COLO668 (cell line): ENCODE data around the gene MAP3K15.

Experiments used
- DNase-seq: peaks from one replicate; lab custom pipeline; 2025; ENCODE audit not compliant: unreplicated experiment; lab: John Stamatoyannopoulos, UW

Gene MAP3K15

DNA sequence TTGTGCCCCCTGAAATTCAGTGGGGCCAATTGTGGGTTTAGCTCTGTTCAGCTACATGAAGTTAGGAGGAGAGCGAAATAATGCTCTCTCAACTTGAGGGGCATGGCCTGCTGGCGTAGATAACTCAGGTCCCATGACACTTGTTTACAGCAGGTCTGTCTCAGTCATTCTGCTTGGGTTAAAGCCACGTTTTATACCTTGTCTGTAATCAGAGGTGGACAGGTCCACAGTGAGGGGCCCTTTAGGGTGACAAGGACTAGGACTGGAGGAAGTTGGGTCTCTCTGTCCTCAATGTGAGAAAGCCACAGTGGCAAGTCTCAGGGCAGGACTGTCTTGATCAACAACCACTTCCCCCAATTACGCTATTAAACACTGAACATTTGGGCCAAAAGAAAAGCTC lies 122.6 kb downstream of the MAP3K15 start:
- no peak for DNase-seq

DNA sequence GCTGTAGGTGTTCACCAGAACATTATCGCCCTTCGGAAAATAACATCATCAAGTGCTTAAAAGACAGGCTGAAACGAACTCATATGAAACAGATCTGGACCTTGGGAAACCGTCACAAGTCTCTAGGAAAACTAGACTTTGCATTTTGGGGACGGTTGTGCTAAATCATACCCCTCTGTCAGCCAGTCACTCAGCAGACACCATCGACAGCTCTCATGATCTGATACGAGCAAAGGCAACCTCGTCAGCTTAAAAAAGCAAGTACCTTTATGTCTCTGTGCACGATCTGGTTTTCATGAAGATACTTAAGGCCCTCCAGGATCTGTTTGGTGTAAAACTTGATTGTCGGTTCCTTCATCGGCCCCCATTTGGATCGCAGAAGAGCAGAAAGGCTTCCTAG lies 123.2 kb downstream of the MAP3K15 start:
- DNase-seq: no peak

DNA sequence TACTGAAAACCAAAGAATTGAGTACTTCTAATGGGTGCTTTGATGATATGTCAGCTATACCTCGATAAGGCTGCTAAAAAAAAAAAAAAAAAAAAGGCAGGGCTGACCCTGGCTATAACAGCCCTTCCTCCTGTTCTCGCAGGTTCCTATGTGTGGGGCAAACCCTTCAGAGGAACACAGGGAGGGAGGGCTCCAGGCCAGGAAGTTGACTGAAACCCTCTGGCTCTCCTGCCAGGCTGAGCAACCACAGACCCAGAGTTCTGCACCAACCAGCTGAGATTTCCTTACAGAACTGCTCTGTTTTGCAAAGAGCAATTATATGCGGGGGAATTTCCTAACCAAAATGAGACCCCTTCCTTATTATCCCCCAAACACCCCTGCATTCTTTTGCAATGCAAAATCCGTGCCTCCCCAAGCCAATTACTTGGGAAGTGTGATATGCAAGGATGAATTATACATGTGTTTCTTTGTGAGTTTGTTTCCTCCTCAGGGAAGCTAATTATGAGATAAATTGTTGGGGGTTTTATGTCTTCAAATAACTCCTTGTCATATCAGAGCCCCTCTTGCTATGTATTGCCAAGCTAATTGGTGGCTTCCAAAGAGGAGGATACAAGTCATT lies 126.0 kb downstream of the MAP3K15 start:
- DNase-seq: no peak

DNA sequence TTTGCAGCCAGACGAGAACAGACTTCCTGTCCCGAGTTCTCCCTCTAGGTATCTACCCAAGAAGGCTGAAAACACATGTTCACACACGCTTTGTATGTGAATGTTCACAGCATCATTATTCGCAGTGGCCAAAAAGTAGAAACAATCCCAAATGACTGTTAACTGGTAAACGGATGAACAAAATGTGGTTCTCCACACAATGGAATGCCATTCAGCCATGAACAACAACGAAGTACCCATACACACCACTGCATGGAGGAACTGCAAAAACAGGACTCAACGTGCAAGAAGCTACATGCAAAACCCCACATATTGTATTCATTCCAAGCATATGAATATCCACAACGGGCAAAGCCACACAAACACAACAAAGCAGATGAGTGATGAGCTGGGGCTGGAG lies 126.6 kb downstream of the MAP3K15 start:
- no peak for DNase-seq

DNA sequence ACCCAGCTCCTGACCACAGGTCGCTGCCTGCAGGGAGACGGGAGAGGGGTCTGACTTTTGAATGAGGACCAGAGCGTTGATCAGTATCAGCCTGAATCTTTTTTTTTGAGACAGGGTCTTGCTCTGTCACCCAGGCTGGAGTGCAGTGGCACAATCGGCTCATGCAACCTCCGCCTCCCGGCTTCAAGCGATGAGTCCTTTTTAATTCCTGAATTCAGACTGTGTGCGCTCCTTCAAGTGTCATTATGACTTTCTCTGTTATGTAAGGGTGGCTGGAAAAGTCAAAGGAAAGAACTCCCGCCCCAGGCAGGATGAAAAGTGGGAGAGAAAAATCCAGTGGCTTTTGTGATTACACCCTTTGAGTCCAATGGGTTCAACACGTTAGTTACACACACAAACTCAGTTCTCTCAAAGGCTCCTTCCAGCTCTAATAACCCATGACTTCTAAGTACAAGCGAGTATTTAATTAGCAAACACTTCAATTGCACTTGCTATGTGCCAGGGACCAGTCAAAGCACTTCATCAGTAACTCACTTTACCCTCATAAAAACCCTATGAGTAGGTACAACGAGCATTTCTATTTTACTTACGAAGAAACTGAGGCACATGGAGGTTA lies 127.1 kb downstream of the MAP3K15 start:
- no peak for DNase-seq

DNA sequence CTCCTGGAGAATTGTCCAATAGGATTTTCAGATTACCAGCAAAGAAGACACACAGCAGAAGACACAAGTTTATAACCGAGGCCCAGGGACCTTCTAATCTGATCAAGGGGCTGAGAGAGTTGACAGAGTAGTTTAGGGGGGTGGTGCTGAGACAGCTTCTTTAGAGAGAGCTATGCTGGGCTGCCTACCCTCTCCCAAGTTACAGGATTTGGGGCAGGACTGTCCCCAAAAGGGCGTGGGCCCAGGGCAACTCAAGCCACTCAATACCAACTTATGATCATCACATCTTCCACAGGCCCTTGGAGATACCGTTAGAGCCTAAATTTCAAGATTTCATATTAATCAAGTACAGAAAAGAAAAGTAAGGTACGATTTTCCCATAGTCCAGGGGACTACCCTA lies 128.6 kb downstream of the MAP3K15 start:
- no peak for DNase-seq

DNA sequence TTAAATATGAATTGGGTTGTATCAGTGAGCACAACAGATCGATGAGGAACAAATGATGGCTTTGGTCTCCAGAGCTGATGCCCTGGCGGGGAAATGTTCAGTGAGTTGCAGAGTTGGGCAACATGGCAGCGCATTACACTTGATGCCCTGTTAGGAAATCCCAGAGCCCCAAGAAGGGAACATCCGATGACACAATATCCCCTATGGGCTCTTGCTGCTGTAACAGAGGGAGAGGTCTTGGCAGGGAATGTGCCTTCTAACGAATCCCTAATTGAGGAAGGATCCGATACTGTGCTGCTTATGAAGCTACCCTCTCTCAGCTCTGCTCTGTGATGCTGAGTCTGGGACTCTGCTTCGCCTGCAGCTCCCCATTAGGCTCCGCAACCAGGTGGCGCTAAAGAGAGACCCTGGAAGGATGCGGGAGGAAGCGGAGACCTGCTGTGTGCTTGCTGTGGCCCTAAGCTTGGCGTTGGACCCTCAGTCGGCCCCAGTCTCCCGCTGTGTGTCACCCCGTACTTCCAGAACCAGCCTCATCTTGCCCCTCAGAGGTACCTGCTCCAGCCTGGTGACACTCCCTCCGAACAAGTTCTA lies 132.7 kb downstream of the MAP3K15 start:
- DNase-seq: peak; percentile 35

DNA sequence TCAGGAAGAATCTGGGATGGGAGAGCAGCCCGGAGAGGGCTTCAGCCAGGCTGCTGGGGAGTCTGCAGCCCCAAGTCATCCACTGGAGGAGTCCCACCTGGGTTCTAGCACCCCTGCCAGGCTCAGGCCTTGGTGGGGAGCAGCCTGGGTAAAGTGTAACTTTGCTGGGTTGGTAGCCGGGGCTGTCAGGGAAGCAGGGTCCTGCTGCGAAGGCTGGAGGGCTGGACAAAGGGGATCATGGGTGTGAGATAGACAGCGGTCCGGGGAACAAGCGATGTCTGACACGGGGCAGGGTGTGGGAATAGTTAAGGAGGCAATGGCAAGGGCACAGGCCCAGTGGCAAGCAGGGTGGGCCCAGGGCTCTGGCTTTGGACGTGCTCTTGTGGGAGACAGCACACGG lies 134.0 kb downstream of the MAP3K15 start:
- no peak for DNase-seq

DNA sequence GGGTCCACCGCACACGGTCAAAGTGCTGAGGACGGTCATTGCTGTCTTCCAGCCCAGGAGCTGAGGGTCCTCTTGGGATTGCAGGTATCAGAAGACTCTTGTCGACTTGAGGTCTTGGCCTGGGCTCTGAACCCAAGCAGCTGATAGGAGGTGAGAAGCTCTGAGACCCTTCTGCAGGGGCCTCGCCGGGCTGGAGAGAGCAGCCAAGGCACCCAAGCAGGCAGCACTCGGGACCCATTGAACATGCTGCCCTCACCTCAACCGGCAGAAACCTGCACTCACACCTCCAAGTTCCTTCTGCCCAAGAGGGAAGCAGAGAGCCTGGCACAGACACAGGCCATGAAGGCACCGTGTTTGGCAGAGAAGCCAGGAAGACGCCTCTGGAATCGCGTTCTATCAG lies 137.5 kb downstream of the MAP3K15 start:
- DNase-seq: no peak

DNA sequence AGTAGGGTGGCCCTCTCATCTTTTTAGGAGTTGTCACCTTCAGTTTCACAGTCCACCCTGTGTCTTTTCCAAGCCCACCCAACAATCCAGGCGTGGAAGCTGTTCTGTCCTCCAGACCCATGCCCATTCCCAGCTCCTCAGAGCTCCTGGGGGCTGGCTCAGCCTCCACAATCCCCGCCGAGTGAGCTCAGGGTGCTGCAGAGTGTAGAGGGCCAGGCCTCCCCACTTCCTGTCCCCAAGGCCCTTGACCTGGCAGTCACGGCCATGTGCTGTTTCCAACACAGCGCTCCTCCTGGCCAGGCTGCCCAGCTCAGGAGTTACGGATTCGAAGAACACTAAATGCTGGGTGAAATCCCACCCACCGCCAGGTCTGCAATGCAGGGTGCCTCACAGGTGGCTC lies 139.8 kb downstream of the MAP3K15 start:
- DNase-seq: no peak

DNA sequence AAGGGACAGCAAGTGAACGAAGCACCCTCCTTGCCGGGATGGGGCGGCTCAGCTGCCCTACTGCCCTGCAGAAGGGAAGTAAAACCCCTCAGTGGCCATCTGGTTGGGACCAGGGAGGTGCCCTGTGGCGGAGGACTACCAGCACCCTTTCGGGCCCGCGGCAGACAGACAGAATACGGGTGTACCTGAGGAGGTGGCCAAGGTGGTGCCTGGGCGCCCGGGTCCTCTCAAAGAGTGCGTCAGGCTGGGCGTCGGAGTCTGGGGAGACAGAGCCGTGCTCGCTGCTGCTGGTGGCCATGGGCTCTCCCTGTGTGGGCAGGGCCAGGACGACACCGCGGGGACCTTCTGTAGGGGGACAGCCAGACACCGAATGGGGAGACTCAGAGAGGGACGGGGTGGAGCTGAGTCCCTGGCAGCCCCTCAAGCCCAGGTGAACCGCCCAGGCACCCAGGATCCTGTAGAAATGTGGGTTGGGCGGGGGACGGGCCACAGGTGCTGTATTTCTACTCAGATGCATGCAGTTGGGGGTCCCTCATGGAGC lies 141.9 kb downstream of the MAP3K15 start:
- DNase-seq: no peak

DNA sequence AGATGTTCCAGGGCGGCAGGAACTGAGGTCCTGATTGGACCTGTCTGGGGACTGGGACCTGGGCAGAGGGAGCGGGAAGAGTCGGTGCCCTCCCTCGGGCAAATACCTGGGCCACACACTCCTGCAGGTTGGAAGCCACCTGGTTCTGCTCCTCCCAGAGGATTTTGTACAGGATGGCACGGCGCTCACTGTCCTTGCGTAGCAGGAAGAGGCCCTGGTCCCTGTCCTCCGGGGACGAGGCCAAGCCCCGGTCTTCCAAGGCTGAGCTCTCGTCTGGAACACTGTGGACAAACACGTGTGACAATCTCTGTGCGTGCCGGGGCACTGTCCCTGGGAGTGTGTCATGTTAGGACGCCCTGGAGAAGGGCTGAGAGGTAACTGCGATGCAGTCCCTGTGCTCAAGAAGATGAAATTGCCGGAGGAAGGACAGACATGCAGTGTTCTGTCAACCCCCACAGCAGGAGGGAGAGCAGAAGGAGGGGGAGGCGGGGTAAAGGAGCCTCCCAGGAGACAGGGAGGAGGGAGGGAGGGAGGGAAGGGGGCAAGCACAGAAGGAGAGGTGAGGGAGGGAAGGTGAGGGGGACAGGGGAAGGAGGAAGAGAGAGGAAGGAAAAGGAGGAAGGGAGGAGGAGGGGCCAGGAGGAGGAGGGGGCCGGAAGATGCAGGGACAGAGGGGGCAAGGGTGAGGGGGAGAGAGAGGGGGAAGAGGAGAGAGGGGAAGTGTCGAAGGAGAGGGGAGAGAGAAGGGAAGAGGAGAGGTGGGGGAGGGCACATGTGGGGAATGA lies 142.6 kb downstream of the MAP3K15 start:
- peak; percentile 6 for DNase-seq

DNA sequence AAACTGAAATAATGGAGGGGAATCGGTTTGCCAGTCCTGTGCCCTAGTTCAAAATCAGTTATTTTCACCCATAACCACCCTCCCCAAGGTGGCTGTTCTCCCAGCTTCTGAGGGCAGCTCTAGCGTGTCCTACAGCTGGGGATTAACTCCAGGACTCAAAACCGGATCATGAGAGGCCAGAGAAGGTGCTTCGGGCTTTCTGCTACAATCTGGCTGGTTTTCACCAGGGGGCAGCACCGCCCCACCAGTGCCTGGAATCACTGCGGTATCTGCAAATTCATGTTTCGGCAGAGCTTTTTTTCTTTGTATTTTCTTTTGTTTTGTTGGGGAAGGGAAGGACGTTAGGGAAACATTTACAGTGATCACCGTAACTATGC lies 143.2 kb downstream of the MAP3K15 start:
- DNase-seq: peak; percentile 34

DNA sequence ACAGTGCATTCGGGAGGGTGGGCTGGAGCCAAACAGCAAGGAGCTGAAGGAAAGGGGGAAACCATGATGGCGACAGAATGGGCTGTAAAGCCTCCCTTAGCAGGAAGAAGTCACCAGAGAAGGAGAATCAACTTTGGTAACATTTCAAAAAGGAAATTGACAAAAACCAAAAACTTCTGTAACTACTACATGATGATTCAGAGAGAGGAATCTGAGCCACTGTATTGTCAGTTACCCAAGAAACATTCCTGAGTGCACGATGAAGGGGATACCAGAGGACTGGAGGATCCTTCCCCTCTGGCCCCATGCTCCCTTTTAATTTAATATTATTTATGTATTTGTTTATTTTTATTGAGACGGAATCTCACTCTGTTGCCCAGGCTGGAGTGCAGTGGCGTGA lies 145.2 kb downstream of the MAP3K15 start:
- no peak for DNase-seq

DNA sequence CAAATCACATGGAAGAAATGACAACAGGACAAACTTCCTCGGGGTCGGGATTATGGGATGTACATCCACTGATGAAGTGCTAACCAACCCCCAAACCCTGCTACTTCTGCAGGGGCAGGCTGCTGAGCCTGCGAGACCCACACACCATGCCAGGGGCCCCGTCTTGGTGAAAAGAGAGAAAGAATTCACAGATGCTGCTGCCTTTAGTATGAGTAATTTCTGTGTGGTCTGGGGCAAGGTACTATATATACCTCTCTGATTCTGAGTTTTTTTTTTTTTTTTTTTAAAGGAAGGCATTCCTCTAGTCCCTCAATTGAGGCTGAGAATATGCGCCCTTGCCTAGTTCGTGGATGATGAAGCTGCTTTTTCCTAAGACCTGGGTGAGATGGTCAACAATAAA lies 146.7 kb downstream of the MAP3K15 start:
- no peak for DNase-seq

DNA sequence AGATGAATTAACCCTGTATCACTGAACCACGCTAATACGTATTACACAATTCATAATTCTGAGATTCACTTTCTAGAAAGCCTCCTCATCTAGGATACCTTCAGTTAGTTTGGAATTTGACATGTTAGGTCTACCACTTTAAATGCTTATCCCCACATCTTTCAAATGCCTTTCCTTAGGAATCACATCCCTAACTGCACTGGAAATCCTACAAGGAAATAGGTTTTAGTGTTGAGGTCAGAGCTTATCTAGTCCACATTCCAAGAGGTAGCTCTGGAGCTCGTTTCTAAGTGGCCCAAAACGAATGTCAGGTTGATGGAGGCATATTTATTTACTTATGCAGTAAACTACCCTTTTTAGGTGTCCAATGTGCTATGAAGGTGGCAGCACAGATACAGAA lies 153.6 kb downstream of the MAP3K15 start:
- no peak for DNase-seq

DNA sequence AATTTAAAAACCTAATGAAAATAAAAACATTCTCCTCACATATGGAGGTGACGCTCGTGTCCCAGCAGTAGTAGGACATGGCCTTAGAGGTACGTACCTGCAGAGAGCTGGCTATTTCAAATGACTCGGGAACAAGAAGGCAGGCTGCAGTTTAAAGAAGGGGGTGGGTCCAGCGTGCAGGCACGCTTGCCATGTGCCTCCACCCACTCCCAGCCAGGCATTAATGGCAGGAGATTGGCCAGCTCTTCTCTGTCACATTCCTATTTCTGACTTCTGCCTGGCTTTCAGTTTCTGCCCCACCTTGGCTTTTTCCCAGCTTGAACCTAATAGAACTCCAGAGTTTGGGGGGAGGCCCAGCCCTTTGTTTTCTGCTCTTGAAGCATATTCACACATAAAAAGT lies 154.4 kb downstream of the MAP3K15 start:
- DNase-seq: no peak

DNA sequence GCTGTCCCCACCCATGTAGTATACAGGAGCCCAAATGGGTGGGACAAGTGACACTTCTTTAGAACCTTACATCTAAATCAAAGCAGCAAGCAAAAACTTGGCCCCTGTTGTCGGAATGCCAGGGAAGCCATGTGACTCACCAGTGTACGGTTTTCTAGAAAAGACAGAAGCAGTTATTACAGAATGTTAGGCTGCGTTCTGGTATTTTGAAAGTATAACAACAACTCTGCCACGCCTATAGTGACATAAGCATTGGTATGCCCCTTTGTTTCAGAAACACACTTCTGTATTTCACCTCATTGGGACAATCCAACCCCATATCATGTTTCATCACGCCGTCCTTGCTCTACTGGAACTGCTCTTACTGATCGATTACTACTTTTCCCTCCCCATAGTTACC lies 156.8 kb downstream of the MAP3K15 start:
- no peak for DNase-seq

DNA sequence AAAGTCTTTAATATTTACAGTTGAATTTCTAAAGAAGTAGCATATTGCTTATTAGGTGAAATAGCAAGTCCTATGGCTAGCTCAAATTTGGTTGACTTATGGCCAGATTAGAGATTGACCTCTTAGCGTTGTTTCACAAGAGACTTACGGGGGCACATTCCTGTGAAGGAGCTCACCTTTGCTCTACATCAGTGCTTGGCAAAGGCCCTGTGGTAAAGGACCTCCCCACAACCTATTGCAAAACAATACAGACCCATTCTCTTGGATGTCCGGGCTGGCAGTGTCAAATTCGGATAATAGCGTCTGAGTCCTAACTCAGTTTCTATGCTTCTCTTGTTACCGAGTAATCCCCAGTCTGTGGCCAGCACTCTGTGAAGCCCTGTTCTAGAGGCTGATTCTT lies 160.7 kb downstream of the MAP3K15 start:
- no peak for DNase-seq

DNA sequence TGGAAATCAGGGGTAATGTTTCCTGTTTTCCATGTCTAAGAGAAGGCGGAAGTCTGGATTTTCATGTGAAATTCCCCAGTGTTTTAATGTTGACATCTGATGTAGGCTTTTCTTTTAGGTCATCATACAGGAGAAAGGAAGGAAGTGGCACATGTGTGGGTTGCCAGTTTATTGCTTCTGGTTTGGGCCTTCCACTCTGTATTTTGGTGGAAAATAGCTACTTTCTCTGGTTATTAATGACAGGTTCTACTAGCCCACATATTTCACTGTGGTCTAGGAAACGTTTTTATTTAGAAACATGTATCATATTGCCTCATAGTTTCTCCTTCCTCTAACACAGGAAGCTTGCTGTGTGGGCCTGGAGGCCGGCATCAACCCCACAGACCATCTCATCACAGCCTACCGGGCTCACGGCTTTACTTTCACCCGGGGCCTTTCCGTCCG lies 164.3 kb downstream of the MAP3K15 start:
- no peak for DNase-seq

DNA sequence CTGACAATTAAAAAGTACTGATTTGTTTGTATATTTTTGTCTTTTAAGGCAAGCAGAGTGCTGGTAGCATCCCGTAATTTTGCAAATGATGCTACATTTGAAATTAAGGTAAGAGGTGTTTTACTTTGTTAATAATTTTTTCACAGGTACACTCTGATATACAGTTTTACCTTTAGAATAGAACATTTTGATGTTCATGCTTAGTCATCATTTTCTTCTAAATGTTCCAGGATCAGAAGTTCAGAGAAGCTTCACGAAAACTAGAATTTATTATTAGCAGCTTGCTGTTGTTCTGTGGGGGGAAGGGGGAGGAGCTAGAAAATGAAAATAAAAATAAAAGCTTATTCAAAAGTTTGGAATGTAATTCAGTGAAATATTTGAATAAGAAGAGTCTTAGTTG lies 166.0 kb downstream of the MAP3K15 start:
- no peak for DNase-seq

DNA sequence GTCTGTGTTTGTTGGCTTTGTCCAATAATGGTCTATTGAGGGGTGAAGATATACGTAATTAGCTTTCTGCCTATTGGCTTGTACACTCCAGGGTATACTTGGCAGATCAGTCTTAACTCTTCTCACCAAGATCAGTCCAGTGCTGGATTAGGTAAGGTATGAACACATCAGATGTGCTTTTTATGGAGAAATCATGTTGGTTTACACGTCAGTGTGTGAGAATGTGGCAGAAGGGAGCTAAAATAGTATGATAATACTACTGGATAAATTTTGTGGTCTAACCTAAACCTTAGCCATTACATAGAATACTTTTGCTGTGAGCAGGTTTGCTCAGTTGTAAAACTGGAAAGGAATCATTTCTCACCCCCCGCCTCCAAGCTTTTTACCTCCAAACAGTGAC lies 167.4 kb downstream of the MAP3K15 start:
- DNase-seq: no peak
